Left lobe of liver (tissue), 2 donors: ENCODE results near the gene FOXN3. TPM values are rescaled to one million over a fixed set of nuclear protein-coding genes. Genes with fewer than 3 reads are reported as not detected.
"Not testable (repeated sequence)": the region's sequence is repeated elsewhere in the genome, so short reads cannot be mapped to it uniquely, and the experiment has no call there.

Experiments used
- ATAC-seq: fragments of 200-7000 bp; cut with Tn5 transposase; one replicate; pipeline ENCODE4 v1.9.1; 2020; ENCODE audit warnings: mild to moderate bottlenecking, moderate library complexity
- DNase-seq: peaks from one replicate; pipeline ENCODE4 v3.0.0-alpha.2; 2020; ENCODE audit warnings: low spot score
- total RNA-seq: library from RNA; stranded (reverse); gene quantifications from one replicate; pipeline ENCODE4 v1.2.1, GENCODE V29; 2021
- donor health status: DM: no; HTN: no; CAD: no; lungs with moderate emphysema.
- donor health status: DM: no; HTN: yes; CAD: no.

FOXN3 gene
- total RNA-seq, 1 donor from 2014 or later = 72.9 TPM

DNA sequence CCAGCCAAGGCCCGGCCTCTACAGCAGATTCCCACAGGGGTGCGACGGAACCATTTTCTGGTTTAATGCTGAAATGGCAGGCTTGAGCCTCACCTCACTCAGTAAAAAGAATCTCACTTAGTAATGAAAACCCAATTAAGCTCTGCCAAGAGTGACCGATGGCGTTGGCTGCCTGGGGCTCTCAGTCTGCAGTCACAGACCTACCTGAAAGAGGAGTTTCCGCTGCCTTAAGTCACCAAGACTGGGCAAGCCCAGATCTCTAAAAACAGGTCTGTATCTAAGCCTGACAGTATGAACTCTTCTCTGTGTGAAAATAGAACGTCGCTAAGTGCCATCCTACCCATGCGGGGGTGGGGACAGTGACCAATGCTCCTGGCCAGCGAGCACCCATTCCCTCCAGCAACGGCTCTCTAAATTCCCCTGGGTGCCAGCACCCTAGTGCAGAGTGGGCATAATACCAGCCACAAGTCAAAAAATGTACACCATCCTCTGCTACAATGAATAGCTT is 107.3 kb downstream of the FOXN3 start:
- ATAC-seq = no peak
- no peak for DNase-seq

DNA sequence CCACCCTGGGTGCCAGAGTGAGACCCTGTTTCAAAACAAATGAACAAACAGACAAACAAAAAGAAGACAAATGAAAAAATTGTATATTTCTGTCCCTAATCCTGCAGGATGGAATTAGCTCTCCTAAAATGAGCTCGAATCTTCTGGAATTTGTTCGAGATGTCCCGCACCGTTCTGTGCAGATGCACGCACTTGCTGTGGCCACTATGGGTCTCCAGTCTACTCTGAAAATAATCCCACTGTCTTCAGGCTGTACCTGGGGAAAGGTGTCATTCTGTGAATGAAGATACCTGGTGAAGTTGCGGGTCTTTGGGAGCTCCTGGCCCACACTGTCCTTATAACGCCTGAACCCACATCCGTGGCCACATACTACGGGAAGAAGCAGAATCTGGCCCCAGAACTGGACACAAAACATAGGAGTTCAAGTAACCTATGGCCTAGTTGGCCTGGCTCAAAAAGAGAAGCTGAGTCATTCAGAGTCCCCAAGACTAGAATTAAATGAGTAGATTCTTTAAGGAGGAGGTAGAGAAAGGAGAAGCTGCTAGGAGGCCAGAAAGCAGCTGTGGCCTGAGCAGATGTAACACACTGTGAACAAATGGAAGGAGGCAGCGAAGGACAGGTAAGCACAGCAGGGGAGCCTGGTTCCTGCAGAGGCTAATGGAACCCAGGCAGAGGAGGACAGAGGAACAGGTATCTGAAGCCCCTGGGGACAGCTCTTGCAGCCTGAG is 108.6 kb downstream of the FOXN3 start:
- DNase-seq (no peak), ATAC-seq (peak; percentile 27)

DNA sequence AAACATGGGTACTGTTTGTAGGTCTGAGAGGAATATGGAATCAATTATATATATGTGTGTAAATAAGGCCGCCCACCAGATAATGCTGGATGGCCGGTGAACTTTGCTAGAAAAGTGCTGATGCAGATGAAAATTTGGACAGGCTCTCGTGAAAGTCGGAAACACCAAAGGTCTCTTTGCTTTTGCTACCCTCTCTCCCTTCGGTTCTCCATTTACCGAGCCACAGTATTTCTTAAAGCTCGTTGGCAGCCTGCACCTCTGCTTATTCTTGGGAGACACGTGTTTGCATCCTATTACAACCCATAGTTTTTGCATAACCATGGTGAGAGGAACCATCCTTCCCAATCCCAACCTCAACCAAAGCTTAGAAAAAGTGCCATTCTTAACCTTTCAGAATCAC is 109.6 kb downstream of the FOXN3 start:
- no peak for DNase-seq
- ATAC-seq = peak; percentile 51

DNA sequence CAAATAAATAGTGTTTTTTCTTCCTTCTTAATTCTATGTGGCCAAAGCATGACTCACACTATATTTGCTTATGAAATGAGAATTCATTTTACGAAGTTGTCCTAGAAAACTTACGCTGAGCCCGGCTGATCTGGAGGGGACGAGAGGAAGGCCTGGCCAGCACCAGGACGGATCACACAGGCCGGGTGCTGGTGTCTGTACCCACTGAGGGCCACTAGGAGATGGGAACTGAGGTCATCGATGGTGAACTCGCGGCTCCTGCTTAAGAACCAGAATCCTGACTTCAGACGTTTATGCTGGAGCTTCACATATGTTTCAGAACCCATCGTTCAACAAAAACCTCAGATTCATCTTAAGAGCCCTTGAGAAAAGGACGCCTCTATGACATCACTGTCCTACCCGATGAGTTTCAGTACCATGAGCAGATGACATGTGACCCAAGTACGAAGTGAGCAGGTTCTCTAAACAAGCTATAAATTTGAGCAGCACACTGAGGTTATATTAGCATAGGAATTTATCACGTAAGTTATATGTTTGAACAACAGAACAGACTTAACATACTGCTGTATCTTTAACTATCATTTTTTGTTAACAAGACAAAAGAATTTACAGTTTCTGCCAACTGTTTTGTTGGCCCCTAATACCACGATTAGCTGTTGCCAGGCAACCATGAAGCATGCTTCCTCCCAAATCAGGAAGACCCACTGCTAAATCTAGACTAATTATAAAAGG is 111.9 kb downstream of the FOXN3 start:
- no peak for ATAC-seq
- DNase-seq = no peak

DNA sequence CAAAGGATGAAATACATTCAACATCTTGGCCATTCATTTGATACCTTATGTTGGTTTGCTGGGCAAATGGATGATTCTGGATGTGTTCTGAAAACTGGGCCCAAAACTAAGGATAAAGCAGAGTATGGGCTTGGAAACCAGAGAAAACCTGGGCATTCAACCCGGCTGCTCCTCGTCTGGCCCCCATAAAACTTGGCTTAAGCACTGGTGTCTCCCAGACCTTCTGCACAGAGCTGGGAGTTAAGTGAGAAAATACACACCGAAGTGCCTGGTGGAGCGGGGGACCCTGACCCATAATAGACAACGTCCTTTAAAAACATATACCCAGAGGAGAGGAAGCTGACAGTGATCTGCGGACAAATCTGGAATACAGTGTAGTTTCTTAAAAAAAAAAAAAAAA is 112.5 kb downstream of the FOXN3 start:
- ATAC-seq (no peak), DNase-seq (no peak)

DNA sequence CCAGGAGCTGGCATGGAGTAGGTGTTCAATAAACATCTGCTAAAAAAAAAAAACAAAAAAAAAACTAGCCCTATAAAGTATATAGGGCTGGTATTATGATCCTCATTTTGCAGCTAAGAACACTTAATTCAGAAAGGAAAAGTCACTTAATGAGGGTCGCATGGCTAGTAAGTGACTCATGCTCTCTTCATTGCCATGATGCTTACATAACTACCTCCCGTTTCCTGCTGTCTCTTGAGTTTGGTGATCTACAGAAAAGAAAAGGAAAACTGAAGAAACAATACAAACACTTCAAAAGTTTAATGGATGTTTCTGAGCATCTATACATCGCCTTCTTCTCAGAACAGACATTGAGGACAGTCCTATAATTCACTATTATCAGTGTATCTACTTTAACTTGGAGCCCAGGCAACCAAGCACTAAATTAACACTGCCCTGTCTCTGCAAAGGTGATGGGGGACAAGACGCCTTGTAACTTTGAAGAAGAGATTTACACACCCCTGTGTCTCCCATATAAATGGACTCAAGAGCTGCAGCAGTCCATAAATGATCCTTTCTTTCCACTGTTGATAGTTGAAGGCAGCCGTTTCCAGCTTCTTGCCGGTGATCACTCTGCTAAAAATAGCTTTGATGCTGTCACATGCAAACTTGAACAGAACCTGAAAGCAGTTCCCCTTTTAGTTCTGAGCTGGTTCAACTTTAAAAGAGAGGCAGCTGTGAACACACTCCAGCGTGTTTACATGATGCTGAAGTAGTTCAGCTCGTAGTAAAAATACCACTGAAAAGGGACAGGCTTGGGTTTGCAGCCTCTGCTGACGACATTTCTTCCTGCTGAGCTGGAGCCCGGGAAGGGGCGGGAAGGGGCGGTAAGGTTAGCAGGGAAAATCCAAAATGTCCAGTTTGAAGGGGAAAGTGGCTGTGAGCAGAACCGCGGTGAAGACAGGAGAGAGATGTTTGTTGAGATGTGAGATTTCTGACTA is 113.3 kb downstream of the FOXN3 start:
- ATAC-seq (peak; percentile 22), DNase-seq (no peak)

DNA sequence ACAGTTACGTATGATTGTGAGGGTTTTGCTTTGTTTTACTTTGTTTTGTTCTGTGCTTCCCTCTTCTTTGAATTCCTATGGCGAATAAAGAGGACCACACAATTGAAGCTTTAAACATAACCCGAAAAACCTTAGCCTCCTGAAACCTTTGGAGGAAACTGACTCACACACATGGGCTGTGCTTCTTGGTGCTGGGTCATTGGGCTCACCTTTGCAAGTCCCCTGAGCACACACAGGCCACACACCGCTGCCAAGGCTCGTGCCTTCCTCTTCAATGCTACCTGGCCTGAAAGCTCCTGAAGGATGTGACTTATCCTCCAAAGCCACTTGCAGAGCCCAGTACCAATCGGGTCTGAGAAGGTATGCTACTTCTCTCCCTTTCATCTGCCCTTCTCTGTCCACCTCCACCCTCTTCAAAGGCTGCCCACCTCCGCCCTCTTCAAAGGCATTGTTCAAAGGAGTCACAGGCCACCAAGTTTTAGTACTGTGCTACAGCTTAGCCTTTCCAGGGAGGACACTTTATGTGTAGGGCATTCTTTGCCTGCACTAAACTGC is 114.6 kb downstream of the FOXN3 start:
- DNase-seq (no peak), ATAC-seq (no peak)

DNA sequence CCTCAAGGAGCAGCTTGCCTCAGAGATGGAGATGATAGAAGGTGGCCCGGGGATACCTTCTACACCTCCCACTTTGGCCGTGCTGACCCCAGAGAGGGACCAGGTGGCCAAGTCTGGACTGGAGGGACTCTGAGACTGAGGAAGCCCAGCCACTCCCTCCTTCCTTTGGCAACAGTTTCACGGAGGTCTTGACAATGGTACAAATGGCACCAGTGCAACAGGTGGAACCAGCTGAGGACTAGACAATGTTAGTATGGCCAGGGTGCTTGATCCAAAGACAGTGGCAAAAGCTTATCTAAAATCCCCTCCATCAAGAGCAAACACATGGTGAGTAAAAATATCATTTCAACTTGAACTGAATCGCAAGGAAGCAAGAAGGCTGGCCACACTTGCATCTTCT is 117.4 kb downstream of the FOXN3 start:
- DNase-seq (no peak), ATAC-seq (no peak)

DNA sequence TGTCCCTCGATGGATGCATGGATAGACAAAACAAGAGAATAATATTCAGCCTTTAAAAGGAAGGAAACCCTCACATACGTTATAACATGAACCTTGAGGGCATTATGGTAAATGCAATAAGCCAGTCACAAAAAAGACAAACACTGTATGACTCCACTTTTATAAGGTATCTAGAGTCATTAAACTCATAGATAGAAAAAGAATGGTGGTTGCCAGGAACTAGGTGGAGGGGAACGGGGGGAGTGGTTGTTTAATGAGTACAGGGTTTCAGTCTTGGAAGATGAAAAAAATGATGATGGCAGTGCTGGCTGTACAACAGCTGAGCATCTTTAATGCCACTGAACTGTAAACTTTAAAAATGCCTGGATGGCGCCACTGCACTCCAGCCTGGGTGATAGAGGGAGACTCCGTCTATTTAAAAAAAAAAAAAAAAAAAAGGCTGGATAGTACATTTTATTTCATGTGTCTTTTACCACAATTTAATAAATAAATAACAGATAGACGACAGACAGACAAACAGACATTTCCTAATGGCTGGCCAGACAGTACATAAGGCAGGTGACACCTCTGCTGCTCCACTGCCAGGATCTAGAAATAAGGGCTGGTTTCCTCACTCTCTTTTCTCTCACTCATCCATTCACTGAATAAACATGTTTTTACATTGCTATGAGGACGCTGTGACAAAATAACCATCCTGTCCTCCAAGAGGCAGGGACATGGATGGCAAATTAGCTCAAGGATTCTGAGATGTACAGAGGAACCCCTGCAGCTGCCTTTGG is 118.8 kb downstream of the FOXN3 start:
- ATAC-seq (peak; percentile 63), DNase-seq (no peak)

DNA sequence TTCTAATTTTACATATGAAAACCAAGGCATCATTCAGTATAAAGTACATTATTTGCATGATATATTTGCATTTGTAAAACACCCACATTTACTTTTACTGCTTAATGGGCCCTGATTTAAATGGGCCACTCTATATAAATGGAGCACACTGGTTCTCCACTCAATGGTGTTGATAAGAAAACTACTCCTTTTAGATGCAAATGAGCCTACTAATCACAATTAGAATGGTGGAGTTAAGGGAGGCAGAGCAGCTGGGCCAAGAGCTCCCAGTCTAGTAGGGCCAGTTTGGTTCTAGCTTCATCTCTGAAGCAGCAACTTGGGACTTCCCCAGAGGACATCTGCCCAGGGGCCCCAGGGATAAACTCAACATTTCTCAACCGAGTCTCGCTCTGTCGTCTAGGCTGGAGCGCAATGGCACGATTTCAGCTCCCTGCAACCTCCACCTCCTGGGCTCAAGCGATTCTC is 120.7 kb downstream of the FOXN3 start:
- no peak for DNase-seq
- no peak for ATAC-seq

DNA sequence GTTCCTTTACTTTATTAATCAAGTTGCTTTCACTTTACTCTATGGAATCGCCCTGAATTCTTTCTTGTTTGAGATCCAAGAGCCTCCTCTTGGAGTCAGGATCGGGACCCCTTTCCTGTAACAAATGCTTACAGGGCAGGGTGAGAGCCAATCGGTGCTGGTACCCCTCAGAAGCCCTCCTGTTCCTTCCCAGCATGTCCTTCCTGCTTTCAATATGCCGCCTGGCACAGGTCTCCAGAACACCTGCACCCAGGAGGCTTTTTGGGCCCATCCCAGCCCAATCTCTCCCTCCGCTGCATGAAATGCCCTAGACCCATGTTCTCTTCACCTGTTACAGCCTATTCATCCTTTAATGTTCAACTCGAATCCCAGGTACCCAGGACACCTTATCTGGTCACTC is 122.2 kb downstream of the FOXN3 start:
- DNase-seq = no peak
- ATAC-seq = no peak

DNA sequence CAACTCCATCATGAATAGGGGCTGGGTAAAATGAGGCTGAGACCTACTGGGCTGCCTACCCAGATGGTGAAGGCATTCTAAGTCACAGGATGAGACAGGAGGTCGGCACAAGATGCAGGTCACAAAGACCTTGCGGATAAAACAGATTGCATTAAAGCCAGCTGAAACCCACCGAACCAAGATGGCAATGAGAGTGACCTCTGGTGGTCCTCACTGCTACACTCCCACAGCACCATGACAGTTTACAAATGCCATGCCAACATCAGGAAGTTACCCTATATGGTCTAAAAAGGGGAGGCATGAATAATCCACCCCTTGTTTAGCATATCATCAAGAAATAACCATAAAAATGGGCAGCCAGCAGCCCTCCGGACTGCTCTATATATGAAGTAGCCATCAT is 122.6 kb downstream of the FOXN3 start:
- ATAC-seq = not testable (repeated sequence)

DNA sequence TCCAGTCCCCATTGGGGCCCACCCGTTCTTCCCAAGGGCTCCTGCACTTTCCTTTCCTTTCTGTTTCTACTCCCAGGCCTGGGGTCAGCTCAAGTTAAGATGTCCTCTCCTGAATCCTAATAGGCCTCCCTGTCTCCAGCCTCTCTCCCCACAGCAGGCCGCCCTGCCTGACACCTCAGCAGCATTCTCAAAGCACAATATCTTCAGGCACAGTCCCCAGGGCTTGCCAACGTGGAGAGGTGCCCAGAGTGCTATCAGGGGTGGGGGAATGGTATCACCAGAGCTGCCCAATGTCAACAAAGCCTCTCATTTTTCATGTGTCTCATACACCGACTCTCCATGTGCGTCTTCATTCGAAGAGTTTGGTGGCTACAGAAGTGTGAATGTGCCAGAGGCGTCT is 123.0 kb downstream of the FOXN3 start:
- ATAC-seq (peak; percentile 6), DNase-seq (no peak)

More for the DNA sequence above, 122.6 kb downstream of the FOXN3 start:
- not testable (repeated sequence) for DNase-seq

DNA sequence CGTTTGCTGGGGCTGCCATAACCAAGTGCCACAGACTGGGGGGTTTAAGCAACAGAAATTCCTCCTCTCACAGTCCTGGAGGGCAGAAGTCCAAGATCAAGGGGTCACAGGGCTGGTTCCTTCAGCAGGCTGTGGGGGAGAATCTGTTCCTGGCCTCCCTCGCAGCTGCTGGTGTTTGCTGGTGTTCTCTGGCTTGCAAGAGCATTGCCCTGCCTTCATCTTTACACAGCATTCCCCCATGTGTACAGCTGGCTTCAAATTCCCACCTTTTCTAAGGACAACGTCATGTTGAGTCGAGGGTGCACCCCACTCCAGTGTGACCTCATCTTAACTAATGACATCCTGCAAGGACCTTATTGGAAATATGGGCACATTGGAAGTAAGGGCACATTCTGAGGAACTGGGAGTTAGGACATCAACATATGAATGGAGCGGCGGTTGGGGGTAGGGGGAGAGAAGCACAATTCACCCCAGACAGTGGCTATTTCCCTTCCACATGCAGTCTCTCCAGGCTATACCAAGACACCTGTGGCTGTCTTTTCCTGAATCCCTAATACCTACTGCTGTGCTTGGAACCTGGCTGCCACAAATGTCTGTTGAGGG is 123.6 kb downstream of the FOXN3 start:
- no peak for DNase-seq
- ATAC-seq = no peak

DNA sequence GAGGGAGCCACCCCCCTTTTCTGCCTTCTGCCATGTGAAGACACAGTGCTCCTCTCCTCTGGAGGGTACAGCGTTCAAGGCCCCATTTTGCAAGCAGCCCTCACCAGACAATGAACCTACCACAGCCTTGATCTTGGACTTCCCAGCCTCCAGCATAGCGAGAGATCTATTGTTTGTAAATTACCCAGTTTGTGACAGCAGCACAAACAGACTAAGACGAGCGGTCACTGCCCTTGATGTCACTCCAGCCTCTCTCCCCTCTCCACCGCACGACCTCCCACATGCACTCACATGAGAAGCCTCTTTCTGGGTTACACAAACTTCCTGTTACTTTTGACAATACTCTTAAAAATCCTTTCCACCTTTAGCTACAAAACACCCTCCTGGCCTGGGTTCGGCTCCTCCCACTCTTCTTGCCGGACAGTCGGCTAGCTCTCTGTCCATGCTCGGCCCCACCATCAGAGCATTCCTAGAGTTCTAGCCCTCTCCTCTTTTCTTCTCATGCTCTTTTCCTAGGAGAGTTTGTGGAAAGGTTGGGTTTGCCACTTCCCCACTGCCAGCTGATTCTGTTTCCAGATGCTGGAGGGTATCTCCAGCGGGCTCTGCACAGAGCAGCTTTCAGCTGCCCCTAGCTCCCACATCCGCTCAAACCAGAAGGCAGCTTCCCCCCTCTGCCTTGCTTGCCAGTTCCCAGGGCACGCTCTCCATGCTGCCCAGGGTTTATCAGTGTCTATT is 124.3 kb downstream of the FOXN3 start:
- no peak for ATAC-seq

DNA sequence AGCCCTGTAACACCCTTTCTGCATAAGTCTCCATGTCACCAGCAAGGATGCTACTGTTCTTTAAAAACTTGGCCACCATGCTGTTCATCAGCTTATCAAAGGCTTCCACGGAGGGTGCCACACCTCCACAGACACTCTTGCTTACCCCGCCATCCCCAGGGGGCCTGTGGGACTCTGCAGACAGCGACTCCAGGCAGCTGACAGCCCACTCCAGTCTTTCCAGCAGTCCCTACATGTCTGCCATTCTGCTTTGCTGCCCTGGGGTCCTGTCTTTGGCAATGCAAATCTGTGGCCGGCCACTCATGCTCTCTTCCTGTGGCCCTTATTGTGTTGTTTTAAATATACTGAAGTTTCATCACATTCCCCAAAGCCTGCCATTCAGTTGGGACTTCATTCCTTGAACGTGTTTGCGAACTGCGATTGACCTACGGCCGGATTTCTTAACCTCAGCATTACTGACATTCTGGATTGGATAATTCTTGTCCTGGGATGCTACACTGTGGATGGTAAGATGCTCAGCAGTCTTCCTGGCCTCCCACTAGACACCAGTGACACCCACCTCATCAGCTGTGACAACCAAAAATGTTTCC is 125.6 kb downstream of the FOXN3 start:
- ATAC-seq = no peak
- no peak for DNase-seq

More for the DNA sequence above, 124.3 kb downstream of the FOXN3 start:
- DNase-seq = no peak

DNA sequence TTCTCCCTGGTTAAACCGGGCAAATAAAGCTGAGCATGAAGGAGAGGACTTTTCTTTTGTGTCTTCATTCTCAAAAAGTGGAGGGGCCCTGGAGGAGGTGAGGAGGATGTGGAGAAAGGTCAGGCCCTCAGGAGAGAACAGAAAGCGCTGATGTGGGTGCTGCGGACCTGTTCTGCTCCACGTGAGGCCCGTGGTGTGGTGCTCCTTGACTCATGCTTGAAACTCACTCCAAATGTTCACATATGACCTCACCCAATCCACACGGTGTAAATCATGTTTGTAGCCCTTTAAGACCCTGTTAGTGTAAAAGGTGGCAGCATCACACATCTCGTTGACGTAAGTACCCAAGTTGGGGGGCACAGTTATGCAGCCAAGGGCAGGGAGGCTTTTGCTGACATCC is 126.2 kb downstream of the FOXN3 start:
- ATAC-seq = no peak
- no peak for DNase-seq

DNA sequence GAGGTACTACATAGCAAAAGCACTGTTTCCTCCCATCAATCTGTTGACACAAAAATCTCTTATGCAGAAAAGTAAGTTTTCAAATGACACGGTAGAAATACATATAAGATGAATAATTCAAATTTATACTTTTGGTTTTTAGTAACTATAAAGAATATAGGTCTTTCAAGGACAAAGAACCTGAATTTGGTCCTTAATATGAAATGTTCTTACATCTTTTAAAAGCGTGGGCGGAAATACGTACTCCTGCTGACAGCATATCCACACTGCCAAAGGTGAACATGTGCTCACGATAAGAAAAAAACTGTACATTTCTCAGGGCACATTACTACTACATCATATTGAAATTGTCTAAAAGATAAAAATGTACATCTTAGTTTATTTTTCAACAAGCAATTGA is 127.6 kb downstream of the FOXN3 start:
- ATAC-seq (no peak), DNase-seq (no peak)
